ENCODE data around the gene UGT1A8.

DNA sequence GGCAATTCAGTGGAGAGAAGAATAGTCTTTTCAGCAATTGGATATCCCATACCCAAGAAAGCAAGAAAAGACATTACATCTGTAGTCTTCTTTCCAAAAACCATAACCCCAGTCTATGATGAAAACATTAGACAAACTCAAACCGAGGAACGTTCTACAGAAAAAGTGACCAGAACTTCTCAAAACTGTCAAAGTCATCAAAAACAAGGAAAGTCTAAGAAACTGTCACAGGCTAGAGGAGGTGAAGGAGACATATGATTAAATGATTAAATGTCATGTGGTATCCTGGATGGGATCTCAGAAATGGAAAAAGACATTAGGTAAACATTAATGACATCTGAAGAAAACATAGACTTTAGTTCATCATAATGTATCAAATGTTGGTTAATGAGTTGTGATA, 46.0 kb upstream of the UGT1A8 start:
- TF ChIP-seq, protein P1, sequence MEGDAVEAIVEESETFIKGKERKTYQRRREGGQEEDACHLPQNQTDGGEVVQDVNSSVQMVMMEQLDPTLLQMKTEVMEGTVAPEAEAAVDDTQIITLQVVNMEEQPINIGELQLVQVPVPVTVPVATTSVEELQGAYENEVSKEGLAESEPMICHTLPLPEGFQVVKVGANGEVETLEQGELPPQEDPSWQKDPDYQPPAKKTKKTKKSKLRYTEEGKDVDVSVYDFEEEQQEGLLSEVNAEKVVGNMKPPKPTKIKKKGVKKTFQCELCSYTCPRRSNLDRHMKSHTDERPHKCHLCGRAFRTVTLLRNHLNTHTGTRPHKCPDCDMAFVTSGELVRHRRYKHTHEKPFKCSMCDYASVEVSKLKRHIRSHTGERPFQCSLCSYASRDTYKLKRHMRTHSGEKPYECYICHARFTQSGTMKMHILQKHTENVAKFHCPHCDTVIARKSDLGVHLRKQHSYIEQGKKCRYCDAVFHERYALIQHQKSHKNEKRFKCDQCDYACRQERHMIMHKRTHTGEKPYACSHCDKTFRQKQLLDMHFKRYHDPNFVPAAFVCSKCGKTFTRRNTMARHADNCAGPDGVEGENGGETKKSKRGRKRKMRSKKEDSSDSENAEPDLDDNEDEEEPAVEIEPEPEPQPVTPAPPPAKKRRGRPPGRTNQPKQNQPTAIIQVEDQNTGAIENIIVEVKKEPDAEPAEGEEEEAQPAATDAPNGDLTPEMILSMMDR (IDR thresholded peaks at IDR 0.05; ENCODE audit: insufficient read depth, low read length, poor library complexity, severe bottlenecking), result no peak
- TF ChIP-seq EZH2phosphoT487 (conservative IDR thresholded peaks at IDR 0.05; ENCODE audit: low read length), result no peak

Data from SU-DHL-6 (cell line).